ENCODE results near the gene TXNRD1. TPM values are rescaled to one million over a fixed set of nuclear protein-coding genes. Genes with fewer than 3 reads are reported as not detected.

Gene TXNRD1
- total RNA-seq, 4 donors from 2014 or later = 23.4 to 43.2 (median 35.6) TPM

GRCh38 chr12:104187446-104188155 is 28.0 kb upstream of the TXNRD1 start:
- WGBS, 2 donors = 93 to 96% methylated on average over 18 of the region's 18 CpGs
- no peak for DNase-seq (ENCODE audit: low spot score in 2 of 2)
- TF ChIP-seq POLR2A (IDR thresholded peaks at IDR 0.05) = no peak
- TF ChIP-seq, protein P1, sequence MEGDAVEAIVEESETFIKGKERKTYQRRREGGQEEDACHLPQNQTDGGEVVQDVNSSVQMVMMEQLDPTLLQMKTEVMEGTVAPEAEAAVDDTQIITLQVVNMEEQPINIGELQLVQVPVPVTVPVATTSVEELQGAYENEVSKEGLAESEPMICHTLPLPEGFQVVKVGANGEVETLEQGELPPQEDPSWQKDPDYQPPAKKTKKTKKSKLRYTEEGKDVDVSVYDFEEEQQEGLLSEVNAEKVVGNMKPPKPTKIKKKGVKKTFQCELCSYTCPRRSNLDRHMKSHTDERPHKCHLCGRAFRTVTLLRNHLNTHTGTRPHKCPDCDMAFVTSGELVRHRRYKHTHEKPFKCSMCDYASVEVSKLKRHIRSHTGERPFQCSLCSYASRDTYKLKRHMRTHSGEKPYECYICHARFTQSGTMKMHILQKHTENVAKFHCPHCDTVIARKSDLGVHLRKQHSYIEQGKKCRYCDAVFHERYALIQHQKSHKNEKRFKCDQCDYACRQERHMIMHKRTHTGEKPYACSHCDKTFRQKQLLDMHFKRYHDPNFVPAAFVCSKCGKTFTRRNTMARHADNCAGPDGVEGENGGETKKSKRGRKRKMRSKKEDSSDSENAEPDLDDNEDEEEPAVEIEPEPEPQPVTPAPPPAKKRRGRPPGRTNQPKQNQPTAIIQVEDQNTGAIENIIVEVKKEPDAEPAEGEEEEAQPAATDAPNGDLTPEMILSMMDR (IDR thresholded peaks at IDR 0.05) = no peak
- H3K4me3 ChIP-seq (ENCODE audit: low read depth, poor library complexity, severe bottlenecking) = no peak overlapping the region
- intact Hi-C loops (cut with DNase I; ENCODE audit: low total_unique reads) = no loop called here

DNA sequence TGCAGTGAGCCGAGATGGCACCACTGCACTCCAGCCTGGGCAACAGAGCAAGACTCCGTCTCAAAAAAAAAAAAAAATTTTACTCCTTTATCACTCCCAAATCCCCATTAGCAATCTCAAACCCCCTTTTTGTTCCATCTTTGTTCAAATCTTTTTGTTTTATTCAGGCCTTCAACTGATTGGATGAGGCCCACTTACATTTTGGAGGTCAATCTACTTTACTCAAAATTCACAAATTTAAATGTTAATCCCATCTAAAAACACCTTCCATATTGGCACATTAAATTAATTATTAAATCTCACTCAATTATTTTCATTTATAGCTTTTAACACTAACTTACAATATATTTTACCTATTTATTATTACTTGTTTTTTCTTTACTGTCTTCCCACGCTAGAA is 27.0 kb upstream of the TXNRD1 start:
- WGBS, 2 donors = 95 to 96% methylated on average over 3 of the region's 3 CpGs
- no peak overlapping the region for H3K4me3 ChIP-seq (ENCODE audit: low read depth, poor library complexity, severe bottlenecking)
- intact Hi-C loops (cut with DNase I; ENCODE audit: low total_unique reads) = no loop called here
- DNase-seq (ENCODE audit: low spot score in 2 of 2) = no peak
- TF ChIP-seq POLR2A (IDR thresholded peaks at IDR 0.05) = no peak
- TF ChIP-seq, protein P1 (IDR thresholded peaks at IDR 0.05) = no peak

GRCh38 chr12:104189915-104190555 is 25.5 kb upstream of the TXNRD1 start:
- DNase-seq (ENCODE audit: low spot score in 2 of 2) = no peak
- intact Hi-C loops (cut with DNase I; ENCODE audit: low total_unique reads) = no loop called here
- no peak overlapping the region for H3K4me3 ChIP-seq (ENCODE audit: low read depth, poor library complexity, severe bottlenecking)
- WGBS, 2 donors = 83 to 92% methylated on average over 2 of the region's 2 CpGs
- TF ChIP-seq, protein P1 (IDR thresholded peaks at IDR 0.05) = no peak
- no peak for TF ChIP-seq POLR2A (IDR thresholded peaks at IDR 0.05)

DNA sequence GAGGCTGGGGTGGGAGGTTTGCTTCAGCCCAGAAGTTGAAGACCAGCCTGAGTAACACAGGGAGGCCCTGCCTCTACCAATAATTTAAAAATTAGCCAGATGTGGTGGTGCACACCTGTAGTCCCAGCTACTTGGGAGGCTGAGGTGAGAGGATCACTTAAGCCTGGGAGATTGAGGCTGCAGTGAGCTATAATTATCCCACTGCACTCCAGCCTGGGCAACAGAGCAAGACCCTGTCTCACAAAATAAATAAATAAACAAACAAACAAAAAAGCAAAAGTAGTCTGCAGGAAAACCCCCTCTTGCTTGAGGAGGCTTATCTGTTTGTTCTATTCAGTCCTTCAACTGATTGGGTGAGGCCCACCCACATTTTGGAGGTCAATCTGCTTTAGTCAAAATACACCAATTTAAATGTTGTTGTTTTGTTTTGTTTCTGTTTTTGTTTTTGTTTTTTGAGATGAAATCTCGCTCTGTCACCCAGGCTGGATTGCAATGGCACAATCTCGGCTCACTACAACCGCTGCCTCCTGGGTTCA is 24.9 kb upstream of the TXNRD1 start:
- no peak overlapping the region for H3K4me3 ChIP-seq (ENCODE audit: low read depth, poor library complexity, severe bottlenecking)
- TF ChIP-seq, protein P1 (IDR thresholded peaks at IDR 0.05) = no peak
- no peak for TF ChIP-seq POLR2A (IDR thresholded peaks at IDR 0.05)
- intact Hi-C loops (cut with DNase I; ENCODE audit: low total_unique reads) = no loop called here
- WGBS, 2 donors = 96 to 97% methylated on average over 3 of the region's 3 CpGs
- DNase-seq (ENCODE audit: low spot score in 2 of 2) = no peak

DNA sequence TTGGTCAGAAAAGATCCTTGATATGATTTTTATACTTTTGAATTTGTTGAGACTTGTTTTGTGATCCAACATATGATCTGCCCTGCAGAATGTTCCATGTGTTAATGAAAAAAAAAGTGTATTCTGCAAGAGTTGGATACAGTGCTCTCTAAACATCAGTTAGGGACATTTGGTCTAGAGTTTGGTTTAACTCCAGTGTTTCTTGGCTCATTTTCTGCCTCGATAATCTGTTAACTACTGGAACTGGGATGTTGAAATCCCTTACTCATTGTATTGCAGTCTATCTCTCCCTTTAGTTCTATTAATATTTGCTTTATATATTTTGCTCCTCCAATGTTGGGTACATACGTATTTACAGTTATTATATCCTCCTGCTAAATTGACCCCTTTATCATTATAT is 18.3 kb upstream of the TXNRD1 start:
- no peak for DNase-seq (ENCODE audit: low spot score in 2 of 2)
- intact Hi-C loops (cut with DNase I; ENCODE audit: low total_unique reads) = no loop called here
- 60 to 63% methylated on average over 2 of the region's 2 CpGs for WGBS, 2 donors

More for the DNA sequence above, 18.3 kb upstream of the TXNRD1 start:
- no peak overlapping the region for H3K4me3 ChIP-seq (ENCODE audit: low read depth, poor library complexity, severe bottlenecking)
- TF ChIP-seq, protein P1 (IDR thresholded peaks at IDR 0.05) = no peak
- TF ChIP-seq POLR2A (IDR thresholded peaks at IDR 0.05) = no peak

Data from lower leg skin (tissue), 4 donors.